Neural progenitor cell (in vitro differentiated cells): ENCODE results near the gene S100A10. TPM values are rescaled to one million over a fixed set of nuclear protein-coding genes. Genes with fewer than 3 reads are reported as not detected.

Experiments used
- DNase-seq: peaks from one replicate; pipeline ENCODE4 v3.0.0-alpha.2; 2016; ENCODE audit warnings: low spot score
- H2AFZ ChIP-seq: fragments of 200-600 bp; sonication (generic); replicated peaks from 2 replicates; pipeline ENCODE4 v1.6.1; 2016; ENCODE audit warnings: antibody characterized with exemption
- H3F3A ChIP-seq: fragments of 200-600 bp; sonication (generic); 2 replicates; pipeline ENCODE4 v1.6.1; 2016; ENCODE audit warnings: antibody characterized with exemption, low read depth
- H3K27ac ChIP-seq: fragments of 200-600 bp; sonication (generic); 2 replicates; pipeline ENCODE4 v1.5.1; 2016; ENCODE audit warnings: mild to moderate bottlenecking
- H3K27me3 ChIP-seq: fragments of 200-600 bp; sonication (generic); 2 replicates; pipeline ENCODE4 v1.6.1; 2016; ENCODE audit warnings: mild to moderate bottlenecking, moderate library complexity
- H3K36me3 ChIP-seq: fragments of 200-600 bp; sonication (generic); 2 replicates; pipeline ENCODE4 v1.5.1; 2016
- H3K4me1 ChIP-seq: fragments of 200-600 bp; sonication (generic); 2 replicates; pipeline ENCODE4 v1.6.1; 2016; ENCODE audit warnings: mixed run types
- H3K4me2 ChIP-seq: fragments of 200-600 bp; sonication (generic); 2 replicates; pipeline ENCODE4 v1.6.1; 2016
- H3K4me3 ChIP-seq: fragments of 200-600 bp; sonication (generic); 2 replicates; pipeline ENCODE4 v1.5.1; 2016
- H3K79me2 ChIP-seq: fragments of 200-600 bp; sonication (generic); 2 replicates; pipeline ENCODE4 v1.6.1; 2016; ENCODE audit warnings: low read depth
- H3K9ac ChIP-seq: fragments of 200-600 bp; sonication (generic); 2 replicates; pipeline ENCODE4 v1.6.1; 2016
- H3K9me3 ChIP-seq: fragments of 200-600 bp; sonication (generic); 2 replicates; pipeline ENCODE4 v1.5.1; 2016; ENCODE audit warnings: low read depth
- H4K20me1 ChIP-seq: fragments of 200-600 bp; sonication (generic); 2 replicates; pipeline ENCODE4 v1.6.1; 2016; ENCODE audit warnings: low read depth
- H3K27ac Mint-ChIP-seq: 3 replicates; pipeline ENCODE4 v1.8.0; 2021; ENCODE audit warnings: mixed read lengths
- H3K27me3 Mint-ChIP-seq: 2 replicates; pipeline ENCODE4 v1.8.0; 2022; ENCODE audit warnings: low read depth, mild to moderate bottlenecking, inconsistent platforms, moderate library complexity, mixed read lengths; ENCODE audit not compliant: insufficient read depth
- H3K36me3 Mint-ChIP-seq: 3 replicates; pipeline ENCODE4 v1.8.0; 2021; ENCODE audit warnings: mixed read lengths
- H3K4me1 Mint-ChIP-seq: 3 replicates; pipeline ENCODE4 v1.8.0; 2021; ENCODE audit warnings: mixed read lengths
- H3K4me3 Mint-ChIP-seq: 3 replicates; pipeline ENCODE4 v1.8.0; 2021; ENCODE audit warnings: mild to moderate bottlenecking, moderate library complexity, mixed read lengths
- H3K9me3 Mint-ChIP-seq: 3 replicates; pipeline ENCODE4 v1.8.0; 2020; ENCODE audit warnings: mixed read lengths
- CTCF ChIP-seq: fragments of 200-600 bp; sonication (generic); IDR thresholded peaks from 2 replicates; pipeline ENCODE4 v1.5.1; 2017; ENCODE audit warnings: antibody characterized with exemption, mild to moderate bottlenecking
- EZH2 ChIP-seq: fragments of 200-600 bp; sonication (generic); IDR thresholded peaks from 2 replicates; pipeline ENCODE4 v1.6.1; 2017; ENCODE audit warnings: antibody characterized with exemption, mild to moderate bottlenecking, moderate library complexity
- EZH2phosphoT487 ChIP-seq: fragments of 200-600 bp; sonication (generic); IDR thresholded peaks from 2 replicates; pipeline ENCODE4 v1.6.1; 2017; ENCODE audit warnings: antibody characterized with exemption
- total RNA-seq: library from RNA; depleted of rRNA; stranded (reverse); fragments of >200 nt; gene quantifications from 2 replicates; pipeline ENCODE4 v1.2.3, GENCODE V29; 2015; ENCODE audit warnings: low replicate concordance

The S100A10 gene
- total RNA-seq, 1 donor from 2014 or later: 0.54 TPM

GRCh38 chr1:151961833-151962232 lies 31.8 kb downstream of the S100A10 start:
- H3K27ac Mint-ChIP-seq: no peak overlapping the region

GRCh38 chr1:151960780-151961513 lies 32.7 kb downstream of the S100A10 start:
- H3K4me2 ChIP-seq: no peak overlapping the region
- Mint-ChIP-seq H3K36me3 (no peaks in the 10 kb centered on the region), H3K27me3 (no peaks in the 10 kb centered on the region), H3K27ac (no peak overlapping the region), H3K9me3 (no peaks in the 10 kb centered on the region), H3K4me1 (no peaks in the 10 kb centered on the region), H3K4me3 (no peak overlapping the region)
- no peak overlapping the region for H3K9ac ChIP-seq
- TF ChIP-seq EZH2phosphoT487 (no peak), CTCF (no peak), EZH2 (no peak)
- no peaks in the 10 kb centered on the region for H3K9me3 ChIP-seq
- H3K27me3 ChIP-seq: no peaks in the 10 kb centered on the region
- no peak overlapping the region for H3K27ac ChIP-seq
- no peak overlapping the region for H2AFZ ChIP-seq
- no peaks in the 10 kb centered on the region for H3K4me1 ChIP-seq
- H3K79me2 ChIP-seq: no peaks in the 10 kb centered on the region
- no peaks in the 10 kb centered on the region for H3F3A ChIP-seq
- H3K36me3 ChIP-seq: no peaks in the 10 kb centered on the region
- H4K20me1 ChIP-seq: no peaks in the 10 kb centered on the region
- H3K4me3 ChIP-seq: no peak overlapping the region
- DNase-seq: no peak

More at GRCh38 chr1:151961833-151962232, 31.8 kb downstream of the S100A10 start:
- peaks cover 4% of the 10 kb centered on the region for H3K27me3 ChIP-seq
- no peak overlapping the region for H3K4me2 ChIP-seq
- H3K27me3 Mint-ChIP-seq: no peaks in the 10 kb centered on the region
- no peak overlapping the region for H3K4me3 ChIP-seq
- no peaks in the 10 kb centered on the region for H3K36me3 ChIP-seq
- H3F3A ChIP-seq: no peaks in the 10 kb centered on the region
- no peak overlapping the region for H3K27ac ChIP-seq
- H3K4me1 Mint-ChIP-seq: no peaks in the 10 kb centered on the region
- H4K20me1 ChIP-seq: no peaks in the 10 kb centered on the region
- H3K9ac ChIP-seq: no peak overlapping the region
- H3K9me3 Mint-ChIP-seq: no peaks in the 10 kb centered on the region
- H3K9me3 ChIP-seq: no peaks in the 10 kb centered on the region
- no peaks in the 10 kb centered on the region for H3K36me3 Mint-ChIP-seq
- no peak overlapping the region for H3K4me3 Mint-ChIP-seq
- no peak overlapping the region for H2AFZ ChIP-seq
- H3K79me2 ChIP-seq: no peaks in the 10 kb centered on the region
- no peak for DNase-seq
- no peaks in the 10 kb centered on the region for H3K4me1 ChIP-seq
- TF ChIP-seq CTCF: no peak
- no peak for TF ChIP-seq EZH2phosphoT487
- no peak for TF ChIP-seq EZH2

- H3K4me2 ChIP-seq: no peak overlapping the region
Measured at GRCh38 chr1:151958959-151959358, 34.7 kb downstream of the S100A10 start.

More at GRCh38 chr1:151958959-151959358, 34.7 kb downstream of the S100A10 start:
- no peaks in the 10 kb centered on the region for H3K36me3 Mint-ChIP-seq
- H3K36me3 ChIP-seq: no peaks in the 10 kb centered on the region
- no peak overlapping the region for H2AFZ ChIP-seq
- no peak for TF ChIP-seq CTCF
- TF ChIP-seq EZH2: no peak
- TF ChIP-seq EZH2phosphoT487: no peak
- no peak overlapping the region for H3K27ac Mint-ChIP-seq
- DNase-seq: no peak
- H3K79me2 ChIP-seq: no peaks in the 10 kb centered on the region
- no peaks in the 10 kb centered on the region for H3K4me1 Mint-ChIP-seq
- no peaks in the 10 kb centered on the region for H3F3A ChIP-seq
- no peaks in the 10 kb centered on the region for H3K9me3 Mint-ChIP-seq
- H3K9me3 ChIP-seq: no peaks in the 10 kb centered on the region
- no peaks in the 10 kb centered on the region for H3K4me1 ChIP-seq
- no peaks in the 10 kb centered on the region for H3K27me3 ChIP-seq
- no peaks in the 10 kb centered on the region for H3K27me3 Mint-ChIP-seq
- H3K9ac ChIP-seq: no peak overlapping the region
- no peaks in the 10 kb centered on the region for H4K20me1 ChIP-seq
- H3K27ac ChIP-seq: no peak overlapping the region
- no peak overlapping the region for H3K4me3 ChIP-seq
- no peak overlapping the region for H3K4me3 Mint-ChIP-seq
